A204.1 (cell line): ENCODE measurements around the gene SCFD2.
"Not testable (repeated sequence)": the region's sequence is repeated elsewhere in the genome, so short reads cannot be mapped to it uniquely, and the experiment has no call there.

ENCODE experiments used
- FAIRE-seq: peaks from 2 replicates; lab custom pipeline; 2012; peaks lifted over from hg19 to GRCh38; lab: Jason Lieb, UNC

Gene SCFD2

DNA sequence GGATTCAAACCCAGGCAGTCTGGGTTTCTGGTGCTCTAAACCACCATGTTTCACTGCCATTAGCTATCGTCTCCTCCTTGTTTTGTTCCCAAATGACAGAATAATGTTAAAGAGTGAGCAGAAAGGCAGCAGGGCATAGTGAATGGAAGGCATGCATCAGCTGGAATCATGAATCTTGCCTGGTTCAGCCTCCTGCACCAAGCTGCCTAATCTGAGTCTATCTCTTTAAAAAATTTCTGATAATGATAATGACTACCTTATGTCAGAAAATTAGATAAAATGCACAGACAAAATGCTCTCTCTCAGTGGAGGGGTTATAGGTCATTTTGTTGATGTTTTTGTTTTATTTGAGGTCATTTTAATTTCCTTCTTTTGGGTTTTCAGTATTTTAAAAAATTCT is 316.3 kb downstream of the SCFD2 start:
- FAIRE-seq = no peak

DNA sequence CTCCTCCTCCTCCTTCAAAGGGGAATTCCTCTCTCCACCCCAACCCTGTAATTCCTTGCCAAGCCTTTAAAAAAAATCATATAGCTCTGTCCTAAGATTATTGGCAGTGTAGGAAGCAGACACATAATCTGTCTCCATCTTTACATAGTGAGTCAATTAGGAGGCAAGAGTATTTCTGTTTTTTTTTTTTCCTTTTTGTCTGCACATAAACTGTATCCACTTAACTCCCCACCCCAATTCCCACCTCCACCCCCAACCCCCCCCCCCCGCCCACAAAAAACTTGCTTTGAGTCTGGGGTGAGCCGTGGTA is 321.3 kb downstream of the SCFD2 start:
- no peak for FAIRE-seq

DNA sequence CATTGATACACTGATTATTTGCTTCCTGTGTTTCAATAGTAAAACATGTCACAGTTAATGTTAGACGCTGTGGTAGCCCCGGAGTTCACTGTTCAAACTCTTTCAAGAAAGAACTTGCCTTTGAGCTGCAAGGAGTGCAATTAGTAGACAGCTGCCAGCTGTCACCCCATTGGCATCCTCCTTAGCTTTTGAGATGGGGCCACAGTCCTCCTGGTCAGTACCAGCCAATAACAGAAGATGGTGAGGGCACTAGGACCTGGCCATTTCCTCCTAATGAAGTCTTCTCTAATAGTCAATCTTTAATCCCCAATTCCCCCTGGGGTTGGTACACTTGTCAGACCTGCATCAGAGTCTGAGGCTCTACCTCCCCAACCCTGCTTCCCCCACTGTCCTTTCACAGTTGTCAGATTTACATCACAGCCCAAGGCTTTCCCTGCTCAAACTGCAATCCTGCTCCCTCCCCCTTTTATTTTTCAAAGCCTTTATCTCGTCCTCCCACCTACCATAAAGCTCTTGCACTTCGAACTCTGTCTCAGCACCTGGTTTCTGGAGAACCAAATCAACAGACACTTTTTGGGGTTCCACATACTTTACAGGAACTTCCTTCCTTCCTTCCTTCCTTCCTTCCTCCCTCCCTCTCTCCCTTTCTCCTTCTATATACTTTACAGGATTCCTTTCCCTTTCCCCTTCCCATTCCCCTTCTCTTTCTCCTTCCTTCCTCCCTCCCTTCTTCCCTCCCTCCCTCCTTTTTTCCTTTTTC is 321.8 kb downstream of the SCFD2 start:
- no peak for FAIRE-seq

DNA sequence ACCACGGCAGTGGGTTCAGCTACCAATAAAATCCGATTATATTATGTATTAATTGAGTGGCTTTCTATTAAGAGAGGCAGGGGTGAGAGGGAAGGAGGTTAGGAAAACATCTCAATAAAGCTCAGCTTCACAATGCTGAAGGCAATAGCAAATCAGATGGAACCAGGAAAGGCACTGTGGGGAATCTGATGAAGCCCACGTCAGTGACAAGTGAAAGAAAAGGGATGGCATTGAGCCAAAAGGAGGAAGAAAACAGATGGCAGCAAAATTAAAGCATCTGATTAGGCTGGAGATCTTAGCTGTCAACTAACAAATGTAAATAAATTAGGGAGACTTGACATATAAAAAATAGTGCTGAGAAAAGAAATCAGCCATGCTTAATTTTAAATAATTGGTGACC is 322.8 kb downstream of the SCFD2 start:
- FAIRE-seq = no peak

DNA sequence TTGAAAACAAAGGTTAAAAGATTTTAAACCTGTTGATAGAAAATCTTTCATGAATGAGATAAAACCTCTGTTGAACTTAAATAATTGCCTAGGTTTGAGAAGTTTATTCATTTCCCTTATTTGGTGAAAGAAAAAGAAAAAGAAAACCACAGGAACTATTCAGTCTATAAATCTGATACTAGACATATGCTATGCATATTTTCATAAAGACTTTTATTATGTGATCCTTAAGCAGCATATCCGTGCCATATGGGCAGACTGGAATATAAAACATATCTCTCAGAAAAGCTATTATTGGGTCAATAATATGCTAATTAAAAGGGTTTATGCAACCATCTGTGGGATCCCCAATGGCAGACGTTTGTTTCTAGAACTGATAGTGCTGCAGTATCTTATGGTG is 325.0 kb downstream of the SCFD2 start:
- FAIRE-seq = no peak

DNA sequence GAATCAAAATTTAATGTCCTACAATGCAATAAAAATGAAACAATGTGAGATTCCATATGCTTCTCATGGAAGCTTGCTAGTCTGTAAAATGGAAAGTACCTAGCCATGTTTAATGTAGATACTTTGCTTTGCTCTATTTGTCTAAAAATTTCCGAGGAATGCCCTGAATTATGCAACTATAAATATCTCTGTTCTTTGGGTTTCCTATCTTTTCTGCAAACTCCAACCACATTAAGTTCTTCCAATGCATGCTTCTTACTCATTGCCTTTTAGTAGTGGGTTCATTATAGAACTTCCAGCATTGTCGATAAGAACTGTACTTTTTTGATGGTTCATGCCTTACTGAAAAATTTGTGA is 325.4 kb downstream of the SCFD2 start:
- FAIRE-seq = no peak

DNA sequence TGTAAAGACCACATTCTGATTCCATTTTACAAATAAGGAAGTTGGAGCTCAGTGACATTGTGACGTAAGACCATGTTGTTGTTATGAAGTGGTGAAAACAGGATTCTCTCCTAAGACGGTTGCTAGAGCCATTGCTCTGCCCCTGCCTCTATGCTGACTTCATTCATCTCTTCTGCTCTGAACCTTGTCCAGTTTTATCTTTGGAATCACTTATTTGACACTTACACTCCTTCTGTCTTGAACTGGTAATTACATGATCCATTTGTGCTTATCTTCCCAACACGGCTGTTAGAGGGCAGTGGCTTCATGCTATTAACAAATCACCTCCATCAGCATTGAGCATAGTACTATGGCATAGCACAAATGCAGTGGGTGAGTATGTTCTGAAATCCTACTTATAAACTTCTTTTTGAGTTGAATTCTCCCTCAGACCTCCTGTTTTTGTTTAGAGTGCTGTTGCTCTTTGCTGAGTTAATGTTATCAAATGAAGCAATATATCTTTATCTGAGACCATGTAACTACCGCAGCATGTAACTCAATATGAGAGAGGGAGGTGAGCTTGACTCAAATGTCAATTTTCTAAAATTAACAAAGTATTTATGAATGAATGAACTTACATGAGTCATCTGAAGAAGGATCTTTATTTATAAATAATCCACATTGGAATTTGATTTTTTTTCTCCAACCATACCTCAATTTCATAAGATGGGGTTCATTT is 326.0 kb downstream of the SCFD2 start:
- FAIRE-seq = no peak

DNA sequence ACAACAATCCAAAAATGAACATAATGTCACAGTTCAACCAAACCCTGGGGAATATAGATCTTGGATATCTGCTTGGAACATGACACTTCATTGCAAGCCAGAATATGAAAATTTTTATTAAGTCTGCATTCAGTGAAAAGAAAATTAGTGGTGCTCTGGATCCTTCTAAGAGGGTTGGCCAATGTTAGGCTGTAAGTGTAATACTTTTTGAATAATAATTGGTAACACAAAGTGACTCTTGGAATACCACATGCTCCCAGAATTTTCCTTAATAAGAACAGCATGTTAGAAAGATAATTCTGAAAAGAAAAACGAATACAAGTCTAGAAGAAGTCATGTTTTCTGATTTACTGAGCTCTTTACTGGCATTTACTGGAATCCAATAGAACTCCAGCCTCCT is 328.0 kb downstream of the SCFD2 start:
- FAIRE-seq = no peak

DNA sequence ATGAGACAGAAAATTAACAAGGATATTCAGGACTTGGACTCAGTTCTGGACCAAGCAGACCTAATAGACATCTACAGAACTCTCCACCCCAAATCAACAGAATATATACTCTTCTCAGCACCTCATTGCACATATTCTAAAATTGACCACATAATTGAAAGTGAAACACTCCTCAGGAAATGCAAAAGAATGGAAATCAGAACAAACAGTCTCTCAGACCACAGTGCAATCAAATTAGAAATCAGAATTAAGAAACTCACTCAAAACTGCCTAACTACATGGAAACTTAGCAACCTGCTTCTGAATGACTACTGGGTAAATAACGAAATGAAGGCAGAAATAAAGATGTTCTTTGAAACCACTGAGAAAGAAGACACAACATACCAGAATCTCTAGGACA is 333.0 kb downstream of the SCFD2 start:
- not testable (repeated sequence) for FAIRE-seq

DNA sequence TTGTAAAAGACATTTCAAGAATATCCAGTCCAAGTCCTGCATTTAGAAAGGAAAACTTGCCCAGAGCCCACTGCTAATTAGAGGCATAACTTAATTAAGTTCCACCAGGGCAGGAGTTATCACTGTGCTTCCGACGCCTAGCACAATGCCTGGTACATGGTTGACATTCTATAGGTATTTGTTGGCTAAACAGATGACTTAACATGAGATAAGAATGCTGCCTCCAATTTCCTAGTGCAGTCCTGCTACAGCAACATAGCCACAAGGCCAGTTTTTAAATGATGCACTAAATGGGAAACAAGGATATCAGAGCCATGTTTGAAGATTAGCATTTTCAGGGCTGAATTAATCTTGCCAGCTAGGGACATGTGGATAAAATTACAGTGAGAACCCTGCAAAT is 339.6 kb downstream of the SCFD2 start:
- FAIRE-seq = no peak

DNA sequence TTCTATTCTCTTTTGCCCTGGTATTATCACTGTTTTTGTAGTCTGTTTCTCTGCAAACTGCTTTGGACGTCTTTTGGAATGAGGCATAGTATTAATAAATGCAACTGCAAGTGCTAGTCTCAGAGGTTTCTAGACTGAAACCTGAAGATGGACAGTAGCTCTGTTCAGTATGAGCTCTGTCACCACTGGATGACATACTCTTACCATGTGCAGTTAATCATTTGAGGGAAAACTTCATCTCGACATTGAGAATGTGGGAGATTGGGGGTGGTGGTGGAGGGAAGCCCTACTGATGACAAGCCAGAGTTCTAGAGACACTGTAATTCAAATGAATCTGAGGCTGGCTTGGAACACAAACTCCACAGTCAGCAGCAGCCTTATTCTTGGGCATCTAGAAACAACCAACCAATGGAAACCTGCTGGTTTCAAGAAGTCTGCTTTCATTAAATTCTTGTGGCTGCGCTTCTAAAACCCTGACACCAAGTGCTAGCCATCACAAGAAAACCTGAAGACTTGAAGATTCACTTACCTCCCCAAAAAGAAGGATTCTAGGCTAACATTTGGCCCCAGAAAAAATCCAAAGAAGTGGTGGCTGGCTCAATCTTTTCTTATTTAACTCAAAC is 342.1 kb downstream of the SCFD2 start:
- no peak for FAIRE-seq

DNA sequence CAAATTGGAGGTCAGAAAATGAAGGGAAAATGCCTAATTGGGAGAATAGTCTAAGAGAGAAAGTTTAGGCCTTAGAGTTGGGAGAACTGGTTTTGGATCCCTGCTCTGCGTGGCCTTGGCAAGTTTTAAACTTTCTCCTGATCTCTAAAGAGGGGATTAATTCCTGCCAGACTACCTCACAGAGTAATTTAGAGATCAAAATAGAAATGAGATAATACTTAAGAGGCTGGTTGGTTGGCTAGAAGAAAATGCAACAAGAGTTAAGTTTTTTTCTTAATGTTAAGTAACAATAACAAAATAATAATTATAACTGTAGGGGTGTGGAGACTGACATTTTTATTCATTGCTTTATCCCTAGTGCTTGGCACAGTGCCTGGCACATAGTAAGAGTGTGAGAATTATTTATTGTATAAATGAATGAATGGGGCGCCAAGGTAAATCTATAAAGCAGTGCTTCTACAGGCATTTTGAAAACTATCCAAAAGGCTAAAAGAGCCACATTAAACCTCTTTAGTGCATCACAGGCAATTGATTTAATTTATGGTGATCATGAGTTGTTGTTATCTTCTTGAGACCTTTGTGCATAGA is 343.3 kb downstream of the SCFD2 start:
- no peak for FAIRE-seq

DNA sequence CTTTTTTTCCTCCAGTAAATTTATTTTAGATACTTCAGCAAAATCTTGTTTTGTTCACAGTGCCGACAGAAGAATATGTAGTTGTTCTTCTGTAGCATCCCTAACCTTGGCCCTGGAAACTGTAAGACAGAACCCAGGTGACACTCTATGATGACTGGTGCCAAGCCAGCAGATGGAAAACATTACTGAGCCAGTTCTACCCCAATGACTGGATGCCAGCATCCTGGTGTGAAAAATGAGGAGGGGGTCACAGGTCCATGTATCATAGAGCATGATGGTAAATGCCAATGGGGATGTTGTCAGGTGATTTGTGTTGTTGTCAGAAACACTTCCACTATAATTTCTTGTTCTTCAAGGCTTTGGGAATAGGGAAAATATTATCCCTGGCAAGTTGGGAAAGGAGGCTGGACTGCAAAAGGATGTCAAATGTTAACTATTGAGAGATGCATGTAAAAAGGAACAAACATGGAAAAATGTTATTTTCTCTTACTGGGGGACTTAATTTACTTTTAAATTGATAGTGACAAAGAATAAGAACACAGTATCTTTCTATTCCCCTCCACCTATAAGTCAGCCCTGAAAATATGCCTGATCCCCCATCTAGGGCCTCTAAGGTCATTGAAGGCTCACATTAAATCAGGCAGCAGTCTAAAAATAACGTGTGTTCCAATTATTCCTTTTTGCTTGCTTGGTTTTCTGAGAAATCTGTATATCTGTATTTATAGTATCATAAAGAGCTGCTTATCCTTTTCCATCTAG is 343.9 kb downstream of the SCFD2 start:
- no peak for FAIRE-seq

DNA sequence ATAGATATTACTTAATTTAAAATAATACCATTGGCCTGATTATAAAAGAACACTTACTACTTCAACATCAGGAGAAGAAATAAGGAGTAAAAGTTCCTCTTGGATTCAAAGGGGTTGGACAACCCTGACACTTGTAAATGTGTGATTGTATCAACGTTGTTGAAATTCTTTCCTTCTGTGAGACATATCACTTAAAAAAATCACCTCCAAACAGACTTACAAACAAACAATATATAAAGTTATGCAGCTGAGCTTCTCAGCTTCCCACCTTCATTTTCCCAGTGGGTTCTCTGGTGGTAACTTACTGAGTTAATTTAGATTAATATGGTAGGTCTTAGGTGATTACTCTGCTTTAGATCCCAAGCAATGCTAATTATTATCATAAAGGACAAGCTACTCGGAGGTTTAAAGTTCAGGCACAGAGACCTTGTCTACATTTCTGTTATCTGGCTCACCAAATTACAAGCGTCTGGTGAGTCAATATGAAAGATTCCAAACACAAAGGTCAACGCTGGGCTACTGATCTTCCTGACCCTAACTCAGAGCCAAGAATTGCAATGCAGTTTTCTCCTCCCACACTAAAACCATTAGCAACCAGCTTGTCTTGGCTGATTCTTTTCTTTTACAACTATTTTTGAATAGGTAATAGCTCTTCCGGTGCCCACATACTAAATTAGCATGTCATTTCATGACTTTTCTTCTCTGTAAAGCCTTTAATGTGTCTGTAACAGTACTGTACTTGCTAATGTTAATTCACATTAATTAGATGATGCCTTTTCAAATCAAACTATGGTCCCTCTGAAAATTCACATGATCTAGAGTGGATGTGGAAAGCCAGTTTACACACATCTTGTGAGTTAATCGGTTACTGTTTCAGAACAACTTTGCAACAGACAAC is 346.1 kb downstream of the SCFD2 start:
- no peak for FAIRE-seq

DNA sequence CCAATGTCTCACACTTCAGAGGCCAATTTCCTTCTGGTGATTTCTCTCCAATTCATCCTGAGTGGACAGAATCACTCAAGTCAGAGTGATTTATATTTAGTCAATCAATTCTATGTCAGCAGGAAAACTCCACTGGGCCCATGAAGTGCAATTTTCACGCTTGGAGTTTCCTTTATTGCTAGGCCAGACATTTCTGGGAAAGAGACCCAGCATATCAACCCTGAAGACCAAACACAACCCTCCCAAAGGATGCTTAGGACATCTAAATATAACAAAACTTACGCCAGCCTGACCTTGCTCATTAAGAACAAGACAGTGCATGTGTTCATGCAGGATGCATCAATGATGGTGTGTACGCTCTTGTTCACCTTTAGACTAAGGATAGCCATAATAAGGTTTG is 347.4 kb downstream of the SCFD2 start:
- FAIRE-seq = no peak

DNA sequence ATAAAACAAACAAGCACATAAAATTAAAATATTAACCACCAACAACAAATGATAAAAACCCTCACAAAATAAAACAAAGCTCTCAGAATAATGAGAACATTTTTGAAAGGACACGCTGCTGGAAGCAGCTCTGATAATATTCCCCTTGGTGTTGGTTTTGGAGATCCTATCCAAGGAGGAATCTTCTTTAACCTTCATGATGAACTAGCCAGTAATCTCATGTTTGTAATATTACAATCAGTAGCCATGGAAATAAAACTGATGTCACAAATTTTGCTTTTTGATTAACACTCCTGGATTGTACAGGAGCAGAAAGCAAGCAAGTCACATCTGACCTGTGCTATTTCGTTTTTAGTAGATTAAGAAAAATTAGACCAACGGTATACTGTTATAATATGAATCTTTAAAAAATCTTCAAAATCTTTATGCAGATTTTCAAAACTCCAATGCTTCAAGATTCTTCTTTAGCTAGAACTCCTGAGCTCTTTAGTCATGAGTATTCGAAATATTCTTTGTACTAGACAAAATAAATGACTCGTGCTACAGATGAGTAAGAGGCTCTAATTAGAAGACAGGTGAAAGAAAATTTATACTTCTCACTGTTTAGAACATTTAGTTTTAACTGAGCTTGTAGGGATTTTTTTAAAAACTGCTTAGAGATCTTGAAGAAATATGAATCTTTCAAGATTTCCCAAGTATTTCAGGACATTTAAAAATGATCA is 349.6 kb downstream of the SCFD2 start:
- FAIRE-seq = no peak

DNA sequence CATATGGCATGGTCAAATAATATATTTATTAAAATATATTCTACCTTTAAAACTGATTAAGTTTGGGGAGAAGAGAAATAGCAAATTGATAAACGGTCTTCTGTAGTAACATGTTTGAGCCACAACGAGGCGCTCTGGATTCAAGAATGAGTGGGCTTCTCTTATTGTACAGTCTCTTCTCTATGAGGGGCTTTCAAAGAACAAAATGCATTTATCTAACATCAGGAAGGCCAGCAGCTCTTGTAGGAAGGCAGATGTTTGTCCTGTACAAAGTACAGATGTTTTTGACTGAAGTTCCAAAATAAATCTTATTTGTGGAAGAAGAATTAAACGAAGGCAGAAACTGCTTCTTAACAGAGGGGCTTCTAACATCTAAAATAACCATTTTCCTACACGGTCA is 350.2 kb downstream of the SCFD2 start:
- FAIRE-seq = peak; percentile 89

DNA sequence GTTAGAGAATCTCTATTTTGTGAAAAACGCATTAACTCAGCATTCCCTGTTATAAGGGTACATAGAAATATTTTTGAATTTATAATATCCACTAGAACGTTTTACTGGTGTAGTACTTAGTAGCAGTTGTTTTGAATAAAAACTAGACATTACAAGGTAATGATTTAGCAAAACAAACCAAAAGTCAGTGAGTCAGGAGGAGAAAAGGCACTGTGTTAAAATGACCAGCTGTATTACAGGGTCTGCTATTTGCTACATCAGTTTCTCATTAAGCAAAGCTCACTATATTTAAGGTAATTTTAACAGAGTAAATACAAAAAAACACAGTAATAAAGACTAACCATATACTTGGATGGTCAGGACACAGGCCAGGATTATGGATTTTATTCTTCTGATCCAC is 351.0 kb downstream of the SCFD2 start:
- no peak for FAIRE-seq

DNA sequence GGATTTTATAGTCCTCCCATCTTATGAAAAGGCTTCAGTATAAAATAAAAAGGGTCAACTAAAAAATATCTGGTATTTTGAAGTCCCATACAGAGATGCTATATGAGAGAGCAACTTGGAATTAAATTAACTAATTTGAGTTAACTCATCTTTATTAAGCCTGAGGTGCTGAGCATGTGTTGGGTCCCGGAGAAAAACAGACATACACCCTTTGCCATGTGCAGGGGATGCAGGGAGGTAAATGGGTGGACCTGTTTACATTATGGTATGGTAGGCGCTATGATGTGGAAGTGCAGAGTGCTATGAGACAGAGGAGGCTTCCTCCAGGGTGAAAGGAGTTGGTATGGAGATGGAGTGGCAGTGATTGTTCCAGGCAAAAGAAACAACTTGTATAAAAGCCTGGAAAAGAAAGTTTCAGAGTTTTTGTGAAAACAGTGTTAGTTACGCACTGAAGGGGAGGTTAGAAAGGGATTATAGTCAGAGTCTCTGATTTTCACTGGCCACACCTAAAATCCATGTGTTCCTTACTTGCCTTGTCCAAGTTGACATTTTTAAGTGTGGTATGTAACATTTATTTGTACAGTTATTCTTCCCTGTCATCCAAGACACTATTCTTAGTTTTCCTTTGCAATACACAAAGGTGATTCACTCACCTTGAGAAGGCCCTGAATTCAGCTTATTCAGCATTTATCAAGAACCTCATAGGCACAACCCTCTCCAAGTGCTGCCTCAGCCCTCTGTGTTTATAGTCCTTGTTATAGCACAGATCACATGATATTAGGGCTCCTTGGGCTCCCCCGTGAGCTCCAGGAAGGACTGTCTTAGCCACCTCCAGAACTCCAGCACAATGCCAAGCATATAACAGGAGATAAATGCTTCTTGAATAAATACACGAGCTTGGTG is 351.7 kb downstream of the SCFD2 start:
- FAIRE-seq = no peak

DNA sequence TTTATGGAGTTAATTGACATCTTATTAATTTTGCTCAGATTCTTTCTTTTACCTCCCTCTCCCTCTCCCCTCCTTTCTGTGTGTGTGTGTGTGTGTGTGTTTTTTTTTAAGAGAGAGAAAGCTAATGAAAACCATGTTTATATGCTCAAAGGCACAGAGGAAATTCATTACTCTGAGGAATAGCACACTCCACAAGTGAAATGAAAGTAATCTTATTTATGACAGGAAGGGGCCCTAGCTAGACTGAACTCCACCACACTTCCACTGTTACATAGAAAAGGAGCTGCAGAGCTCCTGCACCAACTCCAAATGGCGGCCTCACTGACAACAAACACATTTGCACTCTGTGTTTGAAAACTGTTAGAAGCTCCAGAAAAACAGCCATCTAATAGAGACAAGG is 353.1 kb downstream of the SCFD2 start:
- no peak for FAIRE-seq
